CD14-positive monocyte (primary cell): ENCODE results near the gene CYB561D1. TPM values are rescaled to one million over a fixed set of nuclear protein-coding genes. Genes with fewer than 3 reads are reported as not detected.
A peak's percentile ranks its signal among the peaks of the same experiment; 100 is the strongest.

Experiments used
- DNase-seq, 3 donors: peaks; one replicate each; pipeline ENCODE4 v3.0.0-alpha.2; 2011 to 2022
- H2AFZ ChIP-seq: 2 replicates; pipeline ENCODE4 v1.6.0; 2012; ENCODE audit warnings: mild to moderate bottlenecking, low read depth, low read length, inconsistent platforms; ENCODE audit not compliant: insufficient read depth, poor library complexity, severe bottlenecking
- H3K27ac ChIP-seq, 2 donors: 1 replicate in 1 of 2; 2 replicates in 1 of 2; pipeline ENCODE4 v1.5.1; 2012 to 2013; ENCODE audit warnings: low read length in 2 of 2, control low read depth in 1 of 2, inconsistent platforms in 1 of 2, low read depth in 1 of 2, mild to moderate bottlenecking in 1 of 2
- H3K27me3 ChIP-seq, 2 donors: one replicate each; pipeline versions ENCODE4 v1.6.0 to v1.6.1; 2011 to 2013; ENCODE audit warnings: low read length in 2 of 2; ENCODE audit not compliant: control insufficient read depth in 2 of 2, insufficient read depth in 2 of 2
- H3K36me3 ChIP-seq, 2 donors: replicated peaks in 1 of 2; 1 replicate in 1 of 2; 2 replicates in 1 of 2; pipeline versions ENCODE4 v1.5.1 to v1.6.1; 2012 to 2013; ENCODE audit warnings: low read length in 2 of 2, control low read depth in 1 of 2, inconsistent platforms in 1 of 2, mild to moderate bottlenecking in 1 of 2; ENCODE audit not compliant: insufficient read depth in 2 of 2, control insufficient read depth in 1 of 2
- H3K4me1 ChIP-seq, 2 donors: 1 replicate in 1 of 2; 2 replicates in 1 of 2; pipeline versions ENCODE4 v1.5.1 to v1.6.1; 2012 to 2013; ENCODE audit warnings: low read length in 2 of 2, control low read depth in 1 of 2, inconsistent platforms in 1 of 2, mild to moderate bottlenecking in 1 of 2, moderate library complexity in 1 of 2; ENCODE audit not compliant: insufficient read depth in 2 of 2, control insufficient read depth in 1 of 2
- H3K4me2 ChIP-seq: replicated peaks from 2 replicates; pipeline ENCODE3; 2012; ENCODE audit warnings: low read length, moderate library complexity, mild to moderate bottlenecking; ENCODE audit not compliant: poor library complexity, severe bottlenecking; ENCODE audit errors: extremely low read depth
- H3K4me3 ChIP-seq, 3 experiments: fragments of 200-600 bp in 1 of 3; sonication (generic) in 1 of 3; replicated peaks in 1 of 3; 1 replicate in 2 of 3; 2 replicates in 1 of 3; pipeline ENCODE4 v1.5.1; 2011 to 2013; ENCODE audit warnings: low read length in 3 of 3, mild to moderate bottlenecking in 3 of 3, control low read depth in 2 of 3, low read depth in 2 of 3, inconsistent platforms in 1 of 3, moderate library complexity in 1 of 3
- H3K79me2 ChIP-seq: 2 replicates; pipeline ENCODE4 v1.6.0; 2012; ENCODE audit warnings: mild to moderate bottlenecking, control low read depth, inconsistent platforms, low read length, moderate library complexity; ENCODE audit not compliant: insufficient read depth
- H3K9ac ChIP-seq: 2 replicates; pipeline ENCODE4 v1.6.0; 2017; ENCODE audit warnings: low read length, mild to moderate bottlenecking; ENCODE audit not compliant: insufficient read depth, poor library complexity, severe bottlenecking
- H3K9me3 ChIP-seq, 2 donors: replicated peaks in 1 of 2; 1 replicate in 1 of 2; 2 replicates in 1 of 2; pipeline versions ENCODE4 v1.5.1 to v1.6.1; 2012 to 2013; ENCODE audit warnings: low read length in 2 of 2, control low read depth in 1 of 2; ENCODE audit not compliant: control insufficient read depth in 1 of 2, insufficient read depth in 1 of 2
- H4K20me1 ChIP-seq: 2 replicates; pipeline ENCODE4 v1.6.0; 2012; ENCODE audit warnings: mild to moderate bottlenecking, low read length, control low read depth, moderate library complexity; ENCODE audit not compliant: insufficient read depth
- H3K27ac Mint-ChIP-seq, 7 donors: one replicate each; pipeline ENCODE4 v1.8.0; 2020; ENCODE audit warnings: mild to moderate bottlenecking in 7 of 7, mixed read lengths in 7 of 7, moderate library complexity in 6 of 7, inconsistent platforms in 2 of 7
- H3K27me3 Mint-ChIP-seq, 3 donors: one replicate each; pipeline ENCODE4 v1.8.0; 2021 to 2022; ENCODE audit warnings: low read depth in 3 of 3, mild to moderate bottlenecking in 3 of 3, mixed read lengths in 3 of 3, moderate library complexity in 3 of 3, inconsistent platforms in 1 of 3
- H3K36me3 Mint-ChIP-seq, 2 donors: one replicate each; pipeline ENCODE4 v1.8.0; 2020; ENCODE audit warnings: mixed read lengths in 2 of 2, inconsistent platforms in 1 of 2, mild to moderate bottlenecking in 1 of 2
- H3K4me1 Mint-ChIP-seq: one replicate; pipeline ENCODE4 v1.8.0; 2020; ENCODE audit warnings: mild to moderate bottlenecking, mixed read lengths
- H3K4me3 Mint-ChIP-seq, 2 donors: one replicate each; pipeline ENCODE4 v1.8.0; 2020; ENCODE audit warnings: mild to moderate bottlenecking in 2 of 2, mixed read lengths in 2 of 2, moderate library complexity in 1 of 2
- H3K9me3 Mint-ChIP-seq, 7 donors: one replicate each; pipeline ENCODE4 v1.8.0; 2020 to 2022; ENCODE audit warnings: mixed read lengths in 7 of 7, mild to moderate bottlenecking in 6 of 7, moderate library complexity in 6 of 7, inconsistent platforms in 2 of 7
- CTCF ChIP-seq: fragments of 200-600 bp; IDR thresholded peaks from one replicate; pipeline ENCODE4 v1.8.0; 2022; ENCODE audit warnings: antibody characterized with exemption, mild to moderate bottlenecking
- WGBS: methylation state at CpG from one replicate; pipeline ENCODE4 v1.1.5; 2013; ENCODE audit warnings: missing lambda C conversion rate; ENCODE audit not compliant: insufficient coverage; 5-methylcytosine and 5-hydroxymethylcytosine counted together
- intact Hi-C, 2 donors: fragments of 100-400 bp; cut with micrococcal nuclease; formaldehyde crosslinking; loops; one replicate each; pipeline versions ENCODE4 v1.15.0 to v1.15.1; 2023
- polyA plus RNA-seq, 3 donors: library from polyadenylated mRNA; depleted of rRNA in 1 of 3; unstranded in 2 of 3; stranded (reverse) in 1 of 3; fragments of 300-500 nt in 2 of 3; fragments of >200 nt in 1 of 3; fragmentation: Illumina TruSeq in 2 of 3; gene quantifications; 1 replicate in 2 of 3; 2 replicates in 1 of 3; pipeline ENCODE4 v1.2.3, GENCODE V29; 2012 to 2021

The CYB561D1 gene
- polyA plus RNA-seq, 3 donors, result 1.4 to 13.2 (median 4.2) TPM

- 92% methylated on average over 13 of the region's 14 CpGs for WGBS
- no peak for DNase-seq
- Histone ChIP-seq H3K4me2 (no peak overlapping the region), H3K4me3 (no peak overlapping the region), H3K27me3 (no peaks in the 10 kb centered on the region), H4K20me1 (peaks cover 6% of the 10 kb centered on the region), H3K9ac (no peak overlapping the region), H2AFZ (no peak overlapping the region), H3K27ac (no peak overlapping the region), H3K9me3 (no peaks in the 10 kb centered on the region), H3K4me1 (peaks cover 14 to 23% of the 10 kb centered on the region in 2 donors), H3K36me3 (no peaks in the 10 kb centered on the region), H3K79me2 (peaks cover 28% of the 10 kb centered on the region)
- TF ChIP-seq CTCF, result no peak
- intact Hi-C loops, result loop anchor here in 1 of 2 donors (10.0 kb wide), 1 partner anchor 441 kb away; the partner anchor contains the start of gene AHCYL1
- no peak overlapping the region for H3K4me3 Mint-ChIP-seq
- H3K27me3 Mint-ChIP-seq, result peaks cover 0 to 3% (median 2%) of the 10 kb centered on the region in 3 donors
- peaks cover 22% of the 10 kb centered on the region for H3K4me1 Mint-ChIP-seq
- no peaks in the 10 kb centered on the region for H3K36me3 Mint-ChIP-seq
- H3K27ac Mint-ChIP-seq, result no peak overlapping the region
- peaks cover 0 to 5% (median 0%) of the 10 kb centered on the region in 7 donors for H3K9me3 Mint-ChIP-seq
These were observed 50.3 kb downstream of the CYB561D1 start for GRCh38 chr1:109543988-109544735.

GRCh38 chr1:109546311-109547109 lies 52.6 kb downstream of the CYB561D1 start:
- intact Hi-C loops, result loop anchor here (2.0 to 10.0 kb wide), 5 partner anchors 76 to 438 kb away; partner anchors contain the start of gene AHCYL1 (in 2 of the 2)
- peaks cover 43% of the 10 kb centered on the region for H3K4me1 Mint-ChIP-seq
- peak; percentile 90 for TF ChIP-seq CTCF

More at GRCh38 chr1:109546311-109547109, 52.6 kb downstream of the CYB561D1 start:
- peak overlapping the region; percentile 97 for H3K4me2 ChIP-seq
- Mint-ChIP-seq H3K27me3 (no peaks in the 10 kb centered on the region), H3K9me3 (peaks cover 0 to 5% (median 0%) of the 10 kb centered on the region in 7 donors), H3K27ac (peak overlapping the region; percentile 78 to 99 (median 92)), H3K36me3 (peaks cover 2 to 6% of the 10 kb centered on the region in 2 donors), H3K4me3 (peak overlapping the region; percentile 99 to 100)
- no peaks in the 10 kb centered on the region for H3K27me3 ChIP-seq
- H3K9ac ChIP-seq, result peak overlapping the region; percentile 97
- H2AFZ ChIP-seq, result peak overlapping the region; percentile 88
- no peaks in the 10 kb centered on the region for H3K9me3 ChIP-seq
- H3K4me1 ChIP-seq, result peaks cover 23 to 47% of the 10 kb centered on the region in 2 donors
- peak; percentile 84 to 89 (median 89) for DNase-seq
- H3K36me3 ChIP-seq, result no peaks in the 10 kb centered on the region
- H3K4me3 ChIP-seq, result peak overlapping the region; percentile 73 to 99 (median 96)
- peaks cover 29% of the 10 kb centered on the region for H4K20me1 ChIP-seq
- WGBS, result 46% methylated on average over 2 of the region's 5 CpGs
- peak overlapping the region in 1 of 2 donors; percentile 99 for H3K27ac ChIP-seq
- H3K79me2 ChIP-seq, result peaks cover 51% of the 10 kb centered on the region
